HG03045 (cell line): Measurements from ENCODE around the gene LOXL3.

Source experiments
- ATAC-seq: cut with Tn5 transposase; IDR thresholded peaks from one replicate; pipeline ENCODE4 v1.9.1; 2021; ENCODE audit warnings: mild to moderate bottlenecking, moderate library complexity; ENCODE audit not compliant: unreplicated experiment

LOXL3 gene

DNA sequence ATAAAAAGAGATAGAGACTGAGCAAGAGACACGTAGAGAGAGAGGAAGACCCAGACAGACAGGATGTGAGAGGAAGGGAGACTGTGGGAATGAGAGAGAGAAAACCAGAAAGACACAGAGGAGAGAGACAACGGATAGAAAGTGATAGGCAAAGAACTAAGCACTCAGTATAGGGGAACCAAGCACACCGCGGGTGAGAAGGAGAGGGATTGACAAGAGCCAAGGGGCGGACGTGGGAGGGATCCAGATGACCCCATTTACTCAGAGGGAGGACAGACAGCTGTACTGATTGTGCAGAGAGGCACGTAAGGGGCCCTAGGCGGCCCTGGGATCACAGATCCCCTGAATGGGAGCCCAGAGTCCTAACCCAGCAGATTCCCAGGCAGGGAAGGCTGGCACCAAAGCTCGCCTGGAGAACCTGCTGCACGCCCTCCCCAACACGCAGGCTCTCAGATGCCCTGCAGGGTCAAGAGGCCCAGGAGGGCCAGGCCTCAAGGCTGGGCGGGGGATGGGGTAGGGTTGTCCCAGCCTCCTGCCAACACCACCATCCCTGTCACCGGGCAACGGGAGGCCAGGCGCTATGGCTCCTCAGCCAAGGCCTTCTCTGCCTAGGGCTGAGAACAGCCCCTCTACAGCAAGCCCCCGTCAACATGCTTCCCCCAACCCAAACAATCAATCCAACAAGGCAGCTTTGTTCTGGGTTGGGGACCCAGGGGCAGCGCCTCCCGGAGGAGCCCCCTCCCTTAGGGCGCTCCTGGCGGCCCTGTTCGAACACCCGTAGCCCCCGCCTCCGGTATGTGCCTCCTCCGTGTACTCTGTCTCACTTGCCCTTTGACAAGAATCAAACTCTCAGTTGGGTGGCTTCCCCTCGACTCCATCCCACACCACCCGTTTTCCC lies 579 bp downstream of the LOXL3 start:
- ATAC-seq = no peak

DNA sequence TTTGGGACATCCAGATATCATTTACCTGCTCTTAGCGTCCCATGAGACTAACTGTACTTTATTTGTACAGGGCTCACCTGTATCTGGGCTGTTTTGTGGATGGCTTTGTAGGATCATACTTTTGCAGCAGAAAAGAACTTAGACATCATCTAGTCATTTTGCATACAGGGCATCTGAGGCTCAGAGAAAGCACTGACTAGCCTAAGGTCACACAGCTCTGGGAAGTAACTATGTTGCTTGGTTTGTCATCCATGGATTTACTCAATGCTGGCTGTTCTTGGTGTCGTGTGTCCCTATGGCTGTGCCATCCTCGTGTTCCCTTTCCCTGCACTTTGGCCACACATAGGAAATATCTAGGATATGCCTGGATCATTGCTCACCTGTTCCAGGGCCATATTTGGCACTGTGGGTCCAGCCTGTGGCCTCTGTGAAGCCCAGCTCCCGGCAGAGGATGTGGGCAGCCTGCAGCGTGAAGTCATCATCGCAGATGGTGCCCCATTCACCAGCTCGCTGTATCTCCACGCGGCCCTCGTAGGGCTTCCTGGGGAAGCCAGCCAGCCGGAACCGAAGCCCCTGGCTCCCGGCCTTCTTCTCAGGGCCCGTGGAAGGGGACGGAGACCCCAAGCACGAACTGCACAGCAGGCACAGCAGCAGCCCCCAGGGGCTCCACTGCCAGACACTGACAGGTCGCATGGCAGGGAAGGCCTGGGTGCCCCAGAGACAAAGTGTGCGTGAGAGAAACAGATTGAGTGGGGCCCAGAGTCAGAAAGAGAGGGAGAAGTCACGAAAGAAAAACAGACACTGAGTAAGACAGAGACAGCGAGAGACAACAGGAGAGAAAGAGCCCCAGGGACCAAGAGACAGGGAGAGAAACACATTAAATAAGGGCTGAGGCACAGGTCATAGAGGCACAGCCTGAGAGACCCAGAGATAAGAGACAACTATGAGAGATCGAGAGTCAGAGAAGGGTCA lies 1.5 kb downstream of the LOXL3 start:
- no peak for ATAC-seq

DNA sequence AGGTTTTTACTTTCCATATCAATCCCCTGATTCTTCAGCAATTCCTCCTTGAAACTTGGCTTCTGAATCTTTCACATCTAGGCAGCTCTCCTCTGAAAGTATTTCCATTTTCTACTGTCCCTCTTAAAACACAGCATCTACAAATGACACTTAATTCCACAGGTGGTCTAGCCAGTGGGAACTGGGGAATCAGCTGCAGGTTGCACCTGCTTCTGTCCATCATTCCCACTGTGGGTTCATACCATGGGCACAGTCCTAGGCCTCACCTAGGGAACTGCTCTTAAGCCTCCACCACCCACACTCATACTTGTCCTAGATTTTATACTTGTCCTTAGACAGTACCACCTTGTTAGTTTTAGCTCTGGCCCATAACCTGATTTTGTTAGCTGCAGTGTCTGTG lies 2.2 kb downstream of the LOXL3 start:
- ATAC-seq = no peak

DNA sequence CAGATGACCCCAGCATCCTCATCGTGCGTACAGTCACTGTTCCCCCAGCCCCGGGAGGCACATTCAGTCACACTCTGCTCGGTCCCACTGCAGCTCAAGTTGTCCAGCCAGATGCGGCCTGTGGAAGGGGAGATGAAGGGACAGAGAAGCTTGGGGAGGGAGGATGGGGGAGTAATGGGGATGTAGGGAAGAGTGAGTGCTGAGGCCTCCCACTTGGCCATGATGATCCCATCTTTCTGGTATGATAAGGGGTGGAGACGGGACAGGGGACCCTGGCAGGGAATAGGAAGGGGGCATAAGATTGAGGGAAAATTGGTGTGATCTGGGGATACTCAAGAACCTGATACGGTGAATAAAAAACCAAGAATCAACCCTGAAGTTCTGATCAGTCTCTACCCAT lies 3.5 kb downstream of the LOXL3 start:
- no peak for ATAC-seq

DNA sequence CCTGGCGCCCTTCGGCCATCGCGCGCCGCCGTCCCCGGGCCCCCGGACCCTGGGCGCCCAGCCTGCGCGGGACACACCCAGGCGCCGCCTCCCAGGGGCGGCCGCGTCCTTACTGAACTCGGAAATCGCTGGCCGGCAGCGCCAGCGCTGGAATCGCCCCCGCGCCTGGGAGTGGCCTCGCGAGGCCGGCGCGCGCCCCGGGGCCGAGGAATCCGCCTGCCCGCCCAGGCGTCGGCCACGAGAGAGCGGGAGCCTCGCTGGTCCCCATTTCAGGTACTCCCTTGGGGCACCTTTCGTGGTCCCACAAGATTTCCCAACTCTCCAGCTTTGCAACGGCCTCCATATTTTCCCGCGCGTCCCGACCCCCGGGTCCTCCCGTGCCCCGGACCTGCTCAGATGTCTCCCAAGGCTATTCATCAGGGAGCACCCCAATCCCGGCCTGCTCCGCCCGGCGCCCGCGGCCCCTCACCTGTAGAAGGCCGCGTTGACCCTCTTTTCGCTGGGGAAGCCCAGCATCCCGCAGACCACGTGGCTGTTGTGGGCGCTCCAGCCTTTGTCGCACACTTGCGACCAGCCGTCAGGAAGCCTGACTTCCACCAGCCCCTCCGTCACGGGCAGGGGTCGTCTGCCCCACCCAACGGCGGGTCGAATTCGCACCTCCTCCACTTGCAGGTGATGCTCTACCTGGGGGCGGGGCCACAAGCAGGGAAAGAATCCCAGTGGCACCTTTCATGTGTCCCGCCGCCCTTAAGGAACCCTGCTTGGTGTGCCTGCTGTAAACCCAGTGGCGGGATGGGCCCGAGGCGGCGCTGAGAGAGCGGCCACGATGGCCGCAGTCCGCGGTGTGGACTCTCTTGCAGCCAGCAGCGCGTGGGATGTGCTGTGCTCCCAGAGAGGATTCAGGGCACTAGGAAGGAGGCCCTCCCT lies 4.6 kb downstream of the LOXL3 start:
- peak; percentile 35 for ATAC-seq

GRCh38 chr2:74548285-74548899 lies 5.3 kb downstream of the LOXL3 start:
- ATAC-seq = no peak

DNA sequence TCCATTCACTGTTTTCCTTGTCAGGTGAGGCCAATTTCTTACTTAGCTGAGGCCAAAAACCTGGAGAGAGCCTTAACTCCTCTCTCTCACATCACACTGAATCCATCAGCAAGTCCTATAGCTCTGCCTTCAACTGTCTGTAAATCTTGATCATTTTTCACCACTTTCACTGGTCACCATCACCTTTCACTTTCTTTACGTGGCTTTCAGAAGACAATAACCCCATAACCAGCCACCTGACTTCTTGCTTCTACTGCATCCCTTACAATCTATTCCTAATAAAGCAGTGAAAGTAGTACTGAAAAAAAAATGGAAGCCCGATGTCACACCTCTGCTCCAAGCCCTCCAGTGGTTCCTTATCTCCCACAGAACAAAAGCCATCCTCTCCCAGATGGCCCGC lies 7.7 kb downstream of the LOXL3 start:
- no peak for ATAC-seq

- ATAC-seq = no peak
These were observed 9.1 kb downstream of the LOXL3 start for GRCh38 chr2:74544634-74545033.

DNA sequence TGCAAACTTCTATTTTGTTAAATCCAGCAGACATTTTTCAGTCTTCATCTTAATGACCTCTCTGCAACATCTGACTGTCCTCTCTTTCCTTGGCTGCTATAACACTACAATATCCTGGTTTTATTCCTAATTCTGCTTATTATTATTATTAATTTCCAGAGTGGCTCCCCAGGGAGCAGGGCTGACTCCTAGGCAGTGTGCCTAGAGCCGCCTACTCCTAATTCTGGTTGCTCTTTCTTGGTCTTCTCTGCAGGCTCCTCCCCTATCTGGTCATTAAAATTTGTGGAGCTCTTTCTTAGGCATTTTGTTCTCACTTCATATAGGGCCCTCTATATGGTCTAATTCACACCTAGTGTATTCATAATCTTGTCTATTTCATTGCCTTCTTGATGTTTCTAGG lies 10.8 kb downstream of the LOXL3 start:
- ATAC-seq = no peak

DNA sequence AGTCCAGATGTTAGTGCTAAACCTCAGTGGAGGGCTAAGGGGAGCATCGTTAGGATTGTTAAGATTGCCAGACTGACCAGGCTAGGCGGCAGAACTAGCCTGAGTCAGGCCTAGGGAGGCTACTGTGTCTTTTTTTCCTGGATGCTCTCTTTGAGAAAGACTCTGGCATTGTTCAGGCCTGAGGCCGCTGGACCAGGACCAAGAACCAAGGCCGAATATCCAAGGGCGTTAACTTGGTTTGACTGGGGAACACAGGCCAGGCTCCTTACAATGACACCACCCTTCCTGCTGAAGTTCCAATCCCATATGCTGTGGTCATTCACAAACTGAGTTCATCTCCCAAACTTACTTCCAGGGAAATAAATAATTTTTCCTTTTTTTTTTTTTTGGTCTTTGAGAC lies 13.5 kb downstream of the LOXL3 start:
- no peak for ATAC-seq

GRCh38 chr2:74538881-74539339 lies 14.8 kb downstream of the LOXL3 start:
- ATAC-seq = no peak

DNA sequence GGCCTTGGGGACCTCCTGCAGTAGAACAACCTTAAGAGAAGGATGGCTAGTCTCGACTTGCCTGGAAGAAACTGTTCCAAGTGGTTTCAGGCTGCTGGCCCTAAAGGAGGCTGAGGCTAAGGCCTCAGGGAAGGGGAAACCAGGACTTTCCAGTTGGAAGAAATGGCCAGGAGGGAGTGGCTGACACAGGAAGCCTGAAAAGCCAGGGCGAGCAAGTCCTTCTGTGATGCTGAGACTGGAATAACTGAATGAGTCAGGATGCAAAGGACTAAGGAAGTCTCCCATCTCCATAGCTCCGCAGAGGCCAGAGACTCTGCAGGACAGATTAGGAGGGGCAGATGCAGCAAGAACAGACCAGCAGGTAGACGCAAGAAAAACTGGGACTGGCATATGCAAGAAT lies 16.6 kb downstream of the LOXL3 start:
- no peak for ATAC-seq

GRCh38 chr2:74536166-74536950 lies 17.4 kb downstream of the LOXL3 start:
- no peak for ATAC-seq

GRCh38 chr2:74535440-74535965 lies 18.2 kb downstream of the LOXL3 start:
- ATAC-seq = no peak

GRCh38 chr2:74534411-74534810 lies 19.3 kb downstream of the LOXL3 start:
- ATAC-seq = no peak

DNA sequence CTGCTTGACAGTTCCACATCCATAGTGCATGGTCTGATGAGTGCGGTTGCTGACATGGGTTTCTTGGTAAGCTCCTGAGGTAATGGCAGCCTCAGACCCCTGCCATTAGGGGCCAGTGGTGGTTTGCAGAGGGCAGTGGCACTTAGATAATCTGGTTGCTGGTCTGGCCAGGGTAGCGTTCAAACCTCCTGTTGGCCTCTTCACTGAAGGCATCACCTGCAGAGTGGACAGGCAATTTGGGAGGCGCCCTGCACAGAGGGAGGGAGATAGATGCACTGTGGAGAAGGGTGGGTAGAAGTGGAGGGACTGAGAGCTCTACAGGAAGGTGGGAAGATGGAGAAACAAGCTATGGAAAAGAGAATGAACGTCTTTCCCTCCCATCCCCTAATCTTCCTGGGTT lies 20.3 kb downstream of the LOXL3 start:
- ATAC-seq = no peak

DNA sequence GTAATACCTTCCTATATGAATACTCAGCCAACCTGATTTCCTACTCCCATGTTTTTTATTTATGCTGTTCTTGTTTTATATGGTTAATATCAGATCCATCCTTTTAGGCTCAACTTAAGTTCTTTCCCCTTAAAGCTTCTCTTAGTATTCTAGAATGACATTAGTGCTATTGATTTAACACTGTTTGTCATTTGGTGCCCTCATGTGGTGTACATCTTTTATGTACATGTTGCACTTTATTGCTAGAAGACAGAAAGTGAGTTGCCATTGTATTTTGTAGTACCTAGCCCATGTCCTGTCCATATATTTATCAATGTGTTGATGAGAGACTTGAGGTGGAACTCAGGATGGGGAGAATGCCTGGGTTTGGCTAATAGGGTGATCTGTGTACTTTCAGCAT lies 21.5 kb downstream of the LOXL3 start:
- ATAC-seq = no peak

DNA sequence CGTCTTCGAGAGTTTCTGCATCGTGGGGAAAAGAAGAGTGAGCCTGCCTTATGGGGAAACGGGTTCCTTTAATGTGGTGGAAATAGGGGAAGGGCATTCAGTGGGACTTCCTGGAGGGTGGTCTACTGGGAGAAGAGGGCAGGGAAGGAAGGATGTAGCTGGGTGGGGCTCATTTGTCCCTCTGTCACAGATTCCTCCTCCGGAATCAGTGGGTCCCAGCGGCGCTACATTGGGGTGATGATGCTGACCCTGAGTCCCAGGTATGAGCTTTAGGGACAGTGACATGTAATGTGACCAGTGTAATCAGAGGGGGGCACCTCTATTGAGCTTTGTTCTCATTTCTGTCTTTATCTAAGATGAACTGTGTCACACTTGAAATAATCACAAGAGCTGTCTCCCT lies 22.1 kb downstream of the LOXL3 start:
- ATAC-seq = no peak
